Eye (tissue), 1 donor: ENCODE data around the gene TRIM4.
A peak's percentile ranks its signal among the peaks of the same experiment; 100 is the strongest.
"Not testable (repeated sequence)": the region's sequence is repeated elsewhere in the genome, so short reads cannot be mapped to it uniquely, and the experiment has no call there.

Source experiments
- DNase-seq: peaks from one replicate; pipeline ENCODE4 v3.0.0-alpha.2; 2015

TRIM4 gene

GRCh38 chr7:99918959-99919813 is at the start of gene TRIM4:
Gene TRIM4 (minus strand): TSS chr7:99919530. CDS start chr7:99919401, 129 bp downstream.
- peak; percentile 93 for DNase-seq

DNA sequence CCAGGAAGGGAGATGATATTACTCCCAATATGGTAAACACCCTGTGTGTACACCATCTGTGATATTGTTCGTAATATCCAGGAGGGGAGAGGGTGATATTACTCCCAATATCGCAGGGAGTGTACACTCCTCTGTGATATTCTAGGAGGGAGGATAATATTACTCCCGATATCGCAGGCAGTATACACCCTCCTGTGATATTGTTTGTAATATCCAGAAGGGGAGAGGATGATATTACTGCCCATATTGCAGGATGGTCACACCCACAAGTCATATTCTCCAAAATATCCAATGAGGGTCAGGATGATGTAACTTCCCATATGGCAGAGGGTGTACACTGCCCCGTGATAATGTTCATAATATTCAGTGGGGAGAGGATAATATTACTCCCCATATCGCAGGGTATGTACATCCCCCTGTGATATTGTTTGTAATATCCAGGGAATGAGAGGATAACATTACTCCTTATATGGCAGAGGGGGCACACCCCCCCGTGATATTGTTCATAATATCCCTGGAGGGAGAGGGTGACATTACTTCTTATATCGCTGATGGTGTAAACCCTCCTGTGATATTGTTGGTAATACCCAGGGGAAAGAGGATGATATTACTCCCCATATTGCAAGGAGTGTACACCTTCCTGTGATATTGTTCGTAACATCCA is 39.4 kb upstream of the TRIM4 start:
- DNase-seq, result no peak

- no peak for DNase-seq
These were observed 35.9 kb upstream of the TRIM4 start for GRCh38 chr7:99955247-99955646.

GRCh38 chr7:99954643-99955042 is 35.3 kb upstream of the TRIM4 start:
- not testable (repeated sequence) for DNase-seq

GRCh38 chr7:99953649-99954048 is 34.3 kb upstream of the TRIM4 start:
- DNase-seq, result no peak

GRCh38 chr7:99952649-99953048 is 33.3 kb upstream of the TRIM4 start:
- DNase-seq, result not testable (repeated sequence)

GRCh38 chr7:99950819-99951218 is 31.5 kb upstream of the TRIM4 start:
- DNase-seq, result not testable (repeated sequence)

DNA sequence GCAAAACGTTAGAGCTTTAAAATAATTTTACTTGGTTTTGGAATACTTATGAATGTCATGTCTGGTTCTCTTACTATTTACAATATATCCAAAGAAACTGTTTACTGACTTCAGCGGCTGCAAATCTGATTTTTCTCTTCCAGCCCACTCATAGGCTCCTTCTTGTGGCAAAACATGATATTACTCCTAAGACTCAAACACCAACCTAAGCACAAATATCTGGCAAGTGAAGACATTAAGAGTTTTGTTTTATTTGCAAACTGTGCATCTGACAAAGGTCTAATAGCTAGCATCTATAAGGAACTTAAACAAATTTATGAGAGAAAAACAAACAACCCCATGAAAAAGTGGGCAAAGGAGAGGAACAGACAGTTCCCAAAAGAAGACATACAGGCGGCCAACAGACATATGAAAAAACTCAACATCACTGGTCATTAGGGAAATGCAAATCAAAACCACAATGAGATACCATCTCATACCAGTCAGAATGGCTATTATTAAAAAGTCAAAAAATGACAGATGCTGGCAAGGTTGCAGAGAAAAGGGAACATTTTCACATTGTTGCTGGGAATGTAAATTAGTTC is 30.4 kb upstream of the TRIM4 start:
- DNase-seq, result no peak

DNA sequence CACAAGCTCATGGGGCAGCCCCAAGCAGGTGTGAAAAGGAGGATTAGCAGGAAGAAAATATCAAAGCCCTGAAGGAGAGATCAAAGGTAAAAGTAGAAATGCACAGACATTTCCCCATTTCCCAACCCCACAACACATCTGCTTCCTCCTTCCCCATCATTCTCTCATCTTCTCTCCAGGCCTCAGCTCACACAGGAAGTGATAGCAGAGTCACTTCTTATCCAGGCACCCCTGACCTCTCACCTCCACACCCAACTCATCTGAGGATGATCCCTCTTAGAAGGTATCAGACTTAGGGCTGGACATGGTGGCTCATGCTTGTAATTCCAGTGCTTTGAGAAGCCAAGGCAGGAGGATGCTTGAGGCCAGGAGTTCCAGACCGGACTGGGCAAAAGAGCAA is 28.3 kb upstream of the TRIM4 start:
- DNase-seq, result no peak

DNA sequence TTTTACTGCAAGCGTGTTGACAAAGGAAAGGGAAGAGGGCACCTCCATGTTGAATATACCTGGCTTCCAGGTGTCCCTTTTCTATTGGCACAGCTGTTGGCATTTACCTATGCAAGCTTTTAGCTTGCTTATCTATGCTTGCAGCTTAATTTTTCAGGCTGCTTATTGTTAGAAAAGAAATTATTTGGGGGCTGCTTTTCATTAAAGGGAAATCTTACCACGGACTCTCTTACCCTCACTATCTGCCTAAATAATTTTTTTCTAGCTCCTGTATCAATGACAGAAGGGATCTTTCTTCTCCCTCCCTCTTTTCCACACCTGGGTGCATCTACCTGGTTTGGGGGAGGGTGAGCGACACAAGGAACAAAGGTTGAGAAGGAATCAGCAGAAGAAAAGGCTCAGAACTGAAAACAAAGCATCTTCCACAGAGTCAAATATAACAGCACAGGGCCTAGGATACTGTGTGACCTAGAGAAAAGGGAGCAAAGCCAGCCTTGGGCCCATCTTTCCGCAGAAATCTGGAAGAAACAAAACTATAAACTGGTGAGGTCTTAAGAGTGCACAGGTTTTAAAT is 25.3 kb upstream of the TRIM4 start:
- DNase-seq, result no peak

- DNase-seq, result peak; percentile 25
These were observed 24.5 kb upstream of the TRIM4 start for GRCh38 chr7:99943641-99944496.

DNA sequence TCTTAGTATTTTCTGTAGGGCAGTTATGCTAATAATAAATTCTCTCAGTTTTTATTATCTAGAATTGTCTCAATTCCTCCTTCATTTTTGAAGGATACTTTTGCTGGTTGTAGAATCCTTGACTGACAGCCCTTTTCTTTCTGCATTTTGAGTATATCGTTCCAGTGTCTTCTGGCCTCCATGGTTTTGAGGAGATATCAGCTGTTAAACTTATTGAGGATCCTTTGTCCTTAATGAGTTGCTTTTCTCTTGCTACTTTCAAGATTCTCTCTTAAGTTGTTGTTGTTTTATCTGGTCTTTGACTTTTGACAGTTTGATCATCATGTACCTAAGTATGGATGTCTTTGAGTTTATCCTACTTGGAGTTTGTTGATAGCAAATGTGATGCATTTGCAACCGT is 19.0 kb upstream of the TRIM4 start:
- no peak for DNase-seq

DNA sequence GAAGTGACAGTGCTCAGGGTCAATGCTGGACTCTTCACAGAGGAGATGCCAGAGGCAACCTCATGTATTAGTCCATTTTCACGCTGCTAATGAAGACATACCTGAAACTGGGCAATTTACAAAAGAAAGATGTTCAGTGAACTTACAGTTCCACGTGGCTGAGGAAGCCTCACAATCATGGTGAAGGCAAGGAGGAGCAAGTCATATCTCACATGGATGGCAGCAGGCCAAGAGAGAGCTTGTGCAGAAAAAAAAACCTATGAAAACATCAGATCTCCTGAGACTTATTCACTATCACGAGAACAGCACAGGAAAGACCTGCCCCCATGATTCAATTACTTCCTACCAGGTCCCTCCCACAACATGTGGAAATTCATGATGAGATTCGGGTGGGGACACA is 15.7 kb upstream of the TRIM4 start:
- DNase-seq, result not testable (repeated sequence)

DNA sequence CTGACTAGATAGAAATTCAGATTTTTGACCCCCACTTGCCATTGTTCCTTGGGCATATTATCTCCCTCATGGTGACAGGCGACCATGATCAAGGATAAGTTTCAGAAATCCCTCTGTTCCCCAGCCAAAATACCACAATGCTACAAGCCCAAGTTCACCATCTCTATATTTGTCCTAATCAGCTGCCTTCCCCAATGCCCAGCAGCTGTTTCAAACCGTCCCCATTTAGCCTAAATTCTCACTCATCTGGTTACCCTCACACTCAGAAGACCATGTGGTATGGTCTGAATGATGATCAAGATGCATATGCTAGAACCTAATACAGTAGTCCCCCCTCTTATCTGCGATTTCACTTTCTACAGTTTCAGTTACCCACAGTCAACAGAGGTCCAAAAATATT is 11.0 kb upstream of the TRIM4 start:
- no peak for DNase-seq

- no peak for DNase-seq
These were observed 10.4 kb upstream of the TRIM4 start for GRCh38 chr7:99929730-99930053.

DNA sequence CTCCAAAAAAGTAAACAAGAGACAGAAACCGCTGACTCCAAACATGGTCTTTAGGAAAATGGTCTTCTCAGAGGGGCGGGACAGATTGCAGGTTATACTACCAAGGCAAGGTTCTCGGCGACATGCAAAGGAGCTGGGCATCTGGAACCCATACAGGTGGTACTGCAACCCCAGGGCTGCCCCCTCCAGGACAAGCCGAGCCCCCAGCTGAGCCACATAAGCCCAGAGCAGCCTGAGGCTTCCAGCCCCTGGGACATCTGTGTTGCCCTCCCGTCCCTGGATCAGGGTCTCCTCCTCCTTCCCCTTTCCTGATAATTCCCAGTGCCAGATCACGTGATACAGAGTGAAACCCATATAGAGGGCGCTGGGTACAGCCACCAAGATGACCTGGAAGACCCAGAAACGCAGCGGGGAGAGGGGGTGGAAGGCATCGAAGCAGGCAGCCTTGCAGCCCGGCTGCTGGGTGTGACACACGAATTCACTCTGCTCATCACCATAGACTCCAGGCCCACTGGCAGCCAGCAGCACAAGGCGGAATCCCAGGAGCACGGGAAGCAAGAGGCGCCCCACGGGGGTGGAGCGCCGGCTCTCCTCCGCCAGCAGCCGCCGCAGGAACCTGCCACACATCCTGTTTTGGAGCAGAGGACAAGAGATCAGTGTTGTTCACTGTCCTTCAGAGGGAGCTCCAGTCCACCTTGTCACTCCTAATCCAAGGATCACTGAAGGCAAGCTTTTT is 9.8 kb upstream of the TRIM4 start, which contains the start of gene GJC3:
TSS of gene GJC3 (minus strand) at position 627 of the 736 bp plus-strand sequence. CDS start at position 627, 0 bp downstream.
- DNase-seq, result peak; percentile 77

DNA sequence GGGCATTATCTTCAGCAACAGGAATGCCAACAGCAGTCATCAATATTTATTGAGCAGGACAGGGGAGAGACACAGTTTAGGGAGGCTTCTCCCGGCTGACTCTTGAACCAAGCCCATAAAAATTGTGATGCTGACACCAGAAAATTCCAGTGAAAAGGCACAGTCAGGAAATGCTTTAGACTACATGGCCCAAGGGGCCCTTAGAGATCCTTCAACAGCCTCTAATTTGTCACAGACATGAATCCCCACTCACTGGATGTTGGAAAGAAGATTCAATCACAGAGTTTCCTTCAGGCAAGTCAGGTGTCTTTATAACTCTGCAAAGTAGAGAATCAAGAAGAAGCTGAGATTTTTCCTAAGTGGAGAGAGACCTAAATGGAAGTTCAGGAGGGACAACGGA is 8.9 kb upstream of the TRIM4 start:
- no peak for DNase-seq

- DNase-seq, result no peak
These were observed 8.2 kb upstream of the TRIM4 start for GRCh38 chr7:99927536-99927935.

DNA sequence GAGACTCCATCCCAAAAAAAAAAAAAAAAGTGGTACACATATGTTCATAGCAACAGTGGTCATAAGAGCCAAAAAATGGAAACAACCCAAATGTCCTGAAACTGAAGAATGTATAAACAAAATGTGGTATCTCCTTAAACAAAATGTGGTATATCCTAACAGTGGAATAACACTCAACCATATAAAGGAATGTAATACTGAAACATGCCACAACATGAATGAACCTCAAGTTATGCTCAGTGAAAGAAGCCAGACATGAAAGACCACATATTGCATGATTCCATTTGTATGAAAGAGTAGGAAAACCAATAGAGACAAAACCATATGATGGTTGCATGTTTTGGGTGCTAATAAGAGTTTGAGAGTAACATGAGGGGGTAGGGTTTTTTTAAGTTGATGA is 7.0 kb upstream of the TRIM4 start:
- no peak for DNase-seq

GRCh38 chr7:99923200-99923599 is 3.9 kb upstream of the TRIM4 start:
- DNase-seq, result no peak

- DNase-seq, result peak; percentile 22
These were observed 819 bp upstream of the TRIM4 start for GRCh38 chr7:99920149-99920548.

- DNase-seq, result no peak
These were observed 433 bp upstream of the TRIM4 start for GRCh38 chr7:99919814-99920112.
